GM19324 (cell line): Measurements from ENCODE around the gene DPH5.
"Not testable (repeated sequence)": the region's sequence is repeated elsewhere in the genome, so short reads cannot be mapped to it uniquely, and the experiment has no call there.

Experiments used
- ATAC-seq: cut with Tn5 transposase; IDR thresholded peaks from one replicate; pipeline ENCODE4 v1.9.1; 2021; ENCODE audit warnings: mild to moderate bottlenecking, moderate library complexity; ENCODE audit not compliant: unreplicated experiment, low FRiP score

The DPH5 gene

GRCh38 chr1:100989306-100990077 is 36.1 kb downstream of the DPH5 start:
- ATAC-seq: no peak

GRCh38 chr1:100988121-100988520 is 37.5 kb downstream of the DPH5 start:
- ATAC-seq: no peak

- no peak for ATAC-seq
Observed at GRCh38 chr1:100982793-100983192, 42.8 kb downstream of the DPH5 start.

- ATAC-seq: no peak
Observed at GRCh38 chr1:100979631-100980030, 46.0 kb downstream of the DPH5 start.

- ATAC-seq: no peak
Observed at GRCh38 chr1:100976936-100977335, 48.6 kb downstream of the DPH5 start.

- no peak for ATAC-seq
Observed at GRCh38 chr1:100972185-100972584, 53.4 kb downstream of the DPH5 start.

GRCh38 chr1:100971021-100971420 is 54.6 kb downstream of the DPH5 start:
- ATAC-seq: no peak

GRCh38 chr1:100969327-100969726 is 56.3 kb downstream of the DPH5 start:
- ATAC-seq: no peak

- ATAC-seq: no peak
Observed at GRCh38 chr1:100968621-100969020, 57.0 kb downstream of the DPH5 start.

GRCh38 chr1:100960098-100960497 is 65.5 kb downstream of the DPH5 start:
- ATAC-seq: no peak

GRCh38 chr1:100959502-100960060 is 66.0 kb downstream of the DPH5 start:
- no peak for ATAC-seq

- ATAC-seq: no peak
Observed at GRCh38 chr1:100955322-100955721, 70.3 kb downstream of the DPH5 start.

GRCh38 chr1:100953960-100954730 is 71.4 kb downstream of the DPH5 start:
- no peak for ATAC-seq

- ATAC-seq: not testable (repeated sequence)
Observed at GRCh38 chr1:100952970-100953369, 72.6 kb downstream of the DPH5 start.

- no peak for ATAC-seq
Observed at GRCh38 chr1:100952104-100952745, 73.4 kb downstream of the DPH5 start.

GRCh38 chr1:100950781-100951180 is 74.8 kb downstream of the DPH5 start:
- no peak for ATAC-seq

GRCh38 chr1:100950337-100950736 is 75.2 kb downstream of the DPH5 start:
- no peak for ATAC-seq

GRCh38 chr1:100949515-100950158 is 75.9 kb downstream of the DPH5 start:
- ATAC-seq: peak; percentile 99

- ATAC-seq: not testable (repeated sequence)
Observed at GRCh38 chr1:100948721-100949405, 76.7 kb downstream of the DPH5 start.

- ATAC-seq: not testable (repeated sequence)
Observed at GRCh38 chr1:100947816-100948215, 77.8 kb downstream of the DPH5 start.
